T-helper 1 cell treated with Interleukin-12 subunit alpha and Interleukin-12 subunit beta and Interleukin-4 antibody, amounts not matched to agents 30 μg/mL and 1 μg/mL, for 36 hours (primary cell): ENCODE data around the gene NCAPD3.
A peak's percentile ranks its signal among the peaks of the same experiment; 100 is the strongest.

Experiments
- H3K27ac Mint-ChIP-seq: one replicate; pipeline ENCODE4 v1.8.0; 2021; ENCODE audit warnings: mild to moderate bottlenecking, mixed read lengths
- H3K27me3 Mint-ChIP-seq: one replicate; pipeline ENCODE4 v1.8.0; 2021; ENCODE audit warnings: low read depth, mixed read lengths
- H3K36me3 Mint-ChIP-seq: one replicate; pipeline ENCODE4 v1.8.0; 2021; ENCODE audit warnings: low read depth, mixed read lengths
- H3K4me1 Mint-ChIP-seq: one replicate; pipeline ENCODE4 v1.8.0; 2021; ENCODE audit warnings: low read depth, mixed read lengths
- H3K4me3 Mint-ChIP-seq: one replicate; pipeline ENCODE4 v1.8.0; 2021; ENCODE audit warnings: mild to moderate bottlenecking, moderate library complexity, mixed read lengths
- H3K9me3 Mint-ChIP-seq: one replicate; pipeline ENCODE4 v1.8.0; 2021; ENCODE audit warnings: mixed read lengths

Gene NCAPD3

DNA sequence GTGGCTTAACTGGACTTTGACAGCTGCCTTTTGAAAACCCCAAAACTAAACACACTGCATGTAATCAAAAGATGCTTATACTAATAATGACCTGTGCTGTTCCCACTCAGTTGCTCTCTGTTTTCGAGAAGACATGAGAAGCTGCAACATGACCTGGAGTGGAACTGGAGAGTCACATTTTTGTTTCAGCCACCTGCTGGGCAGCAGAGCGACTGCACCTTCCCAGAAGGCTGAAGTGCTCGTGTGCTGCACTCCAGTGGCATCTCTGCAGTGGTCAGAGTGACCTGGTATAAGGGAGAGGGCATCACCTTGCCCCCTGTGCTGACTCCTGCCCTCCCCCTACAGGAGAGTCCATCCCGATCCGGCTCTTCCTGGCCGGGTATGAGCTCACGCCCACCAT, 20.8 kb upstream of the NCAPD3 start:
- Mint-ChIP-seq H3K27me3 (no peaks in the 10 kb centered on the region), H3K27ac (no peak overlapping the region), H3K4me1 (peaks cover 7% of the 10 kb centered on the region), H3K9me3 (no peaks in the 10 kb centered on the region), H3K36me3 (peaks cover 49% of the 10 kb centered on the region), H3K4me3 (no peak overlapping the region)

DNA sequence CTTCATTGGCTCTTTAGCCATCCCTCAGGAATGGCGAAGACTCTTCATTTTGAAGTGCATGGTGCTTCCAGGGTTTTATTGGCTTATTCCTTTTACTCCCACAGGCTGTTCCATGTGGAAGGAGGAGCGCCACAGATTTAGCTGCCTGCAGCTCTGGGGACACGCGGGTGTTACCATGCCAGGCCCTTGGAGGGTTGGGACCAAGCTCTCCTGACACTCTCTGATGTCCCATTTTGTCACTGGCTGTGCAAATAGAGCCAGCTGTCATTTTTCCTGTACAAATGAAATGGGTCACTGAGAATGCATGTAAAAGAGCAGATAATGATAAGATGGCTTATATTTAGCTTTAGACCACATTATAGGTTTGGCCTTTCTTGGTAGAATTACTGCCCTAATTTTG, 20.1 kb upstream of the NCAPD3 start:
- Mint-ChIP-seq H3K4me3 (no peak overlapping the region), H3K27ac (no peak overlapping the region), H3K9me3 (no peaks in the 10 kb centered on the region), H3K27me3 (no peaks in the 10 kb centered on the region), H3K36me3 (peaks cover 46% of the 10 kb centered on the region), H3K4me1 (peaks cover 2% of the 10 kb centered on the region)

DNA sequence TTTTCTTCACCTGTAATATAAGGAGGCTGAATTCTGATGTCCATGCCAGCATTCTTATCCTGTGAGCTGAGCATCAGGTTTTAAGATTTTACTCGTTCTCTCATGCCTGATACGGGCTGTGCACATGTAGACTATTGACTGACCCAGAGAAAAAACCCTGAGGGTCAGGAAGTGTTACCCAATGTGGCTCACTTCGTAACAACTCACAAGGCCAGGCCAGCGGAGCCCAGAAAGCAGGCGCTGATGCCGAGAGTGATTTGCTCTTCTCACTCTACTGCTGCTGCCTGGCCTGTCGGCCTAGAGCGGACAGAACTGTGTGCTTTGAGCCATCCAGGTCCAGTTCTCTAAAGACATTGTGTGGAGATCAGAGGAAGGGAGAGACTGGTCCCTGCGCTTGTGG, 18.6 kb upstream of the NCAPD3 start:
- no peaks in the 10 kb centered on the region for H3K9me3 Mint-ChIP-seq
- H3K27me3 Mint-ChIP-seq: no peaks in the 10 kb centered on the region
- no peak overlapping the region for H3K4me3 Mint-ChIP-seq
- H3K36me3 Mint-ChIP-seq: peaks cover 41% of the 10 kb centered on the region
- no peak overlapping the region for H3K27ac Mint-ChIP-seq
- H3K4me1 Mint-ChIP-seq: no peaks in the 10 kb centered on the region

DNA sequence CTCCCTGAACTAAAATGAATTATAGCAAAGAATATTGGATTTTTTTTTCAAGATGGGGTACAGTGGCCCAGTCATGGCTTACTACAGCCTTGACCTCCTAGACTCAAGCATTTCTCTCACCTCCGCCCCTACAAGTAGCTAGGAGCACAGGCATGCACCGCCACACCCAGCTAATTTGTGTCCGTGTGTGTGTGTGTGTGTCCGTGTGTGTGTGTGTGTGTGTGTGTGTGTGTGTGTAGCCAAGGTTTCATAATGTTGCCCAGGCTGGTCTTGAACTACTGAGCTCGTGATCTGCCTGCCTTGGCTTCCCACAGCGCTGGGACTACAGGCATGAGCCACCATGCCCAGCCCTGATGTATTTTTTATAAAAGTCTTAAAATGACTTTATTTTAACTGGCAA, 16.8 kb upstream of the NCAPD3 start:
- Mint-ChIP-seq H3K9me3 (no peaks in the 10 kb centered on the region), H3K27me3 (no peaks in the 10 kb centered on the region), H3K4me1 (no peaks in the 10 kb centered on the region), H3K36me3 (peaks cover 36% of the 10 kb centered on the region), H3K4me3 (no peak overlapping the region), H3K27ac (no peak overlapping the region)

DNA sequence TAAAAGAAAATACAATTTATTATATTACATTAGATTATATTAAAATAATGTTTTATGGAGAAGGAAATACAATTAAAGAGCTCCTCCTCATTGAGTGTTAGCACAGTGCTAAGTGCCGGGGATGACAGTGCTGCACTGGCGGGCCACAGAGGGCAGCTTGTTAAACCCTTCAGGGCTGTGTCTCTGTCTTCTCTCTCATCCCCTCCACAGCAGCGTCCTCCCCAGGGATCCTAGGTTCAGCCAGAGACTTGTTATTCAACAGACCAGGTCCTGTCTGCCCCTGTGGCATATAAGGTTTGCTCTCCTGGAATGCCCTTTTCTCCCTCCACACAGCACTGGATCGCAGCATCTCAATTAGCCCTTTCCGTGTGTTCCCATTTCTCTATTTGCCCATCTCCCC, 15.2 kb upstream of the NCAPD3 start:
- no peak overlapping the region for H3K27ac Mint-ChIP-seq
- H3K4me1 Mint-ChIP-seq: peaks cover 3% of the 10 kb centered on the region
- no peak overlapping the region for H3K4me3 Mint-ChIP-seq
- H3K27me3 Mint-ChIP-seq: no peaks in the 10 kb centered on the region
- H3K36me3 Mint-ChIP-seq: peaks cover 32% of the 10 kb centered on the region
- no peaks in the 10 kb centered on the region for H3K9me3 Mint-ChIP-seq

DNA sequence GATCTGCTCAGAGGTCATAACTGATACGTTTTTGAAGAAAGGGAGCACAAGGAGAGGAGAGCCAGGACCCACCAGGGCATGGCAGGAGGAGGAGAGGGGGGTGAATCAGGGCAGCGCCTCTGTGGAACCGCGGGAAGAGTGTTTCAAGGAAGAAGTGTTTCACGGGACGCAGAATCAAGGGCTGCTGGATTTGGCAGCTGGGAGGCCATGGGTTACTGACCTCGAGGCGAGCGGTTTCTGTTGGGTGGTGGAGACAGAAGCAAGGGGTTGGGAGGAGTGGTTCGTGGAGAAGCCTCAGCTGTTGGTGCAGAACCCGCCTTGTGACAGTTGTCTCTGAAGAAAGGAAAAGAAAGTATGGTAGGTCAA, 13.8 kb upstream of the NCAPD3 start:
- no peak overlapping the region for H3K27ac Mint-ChIP-seq

DNA sequence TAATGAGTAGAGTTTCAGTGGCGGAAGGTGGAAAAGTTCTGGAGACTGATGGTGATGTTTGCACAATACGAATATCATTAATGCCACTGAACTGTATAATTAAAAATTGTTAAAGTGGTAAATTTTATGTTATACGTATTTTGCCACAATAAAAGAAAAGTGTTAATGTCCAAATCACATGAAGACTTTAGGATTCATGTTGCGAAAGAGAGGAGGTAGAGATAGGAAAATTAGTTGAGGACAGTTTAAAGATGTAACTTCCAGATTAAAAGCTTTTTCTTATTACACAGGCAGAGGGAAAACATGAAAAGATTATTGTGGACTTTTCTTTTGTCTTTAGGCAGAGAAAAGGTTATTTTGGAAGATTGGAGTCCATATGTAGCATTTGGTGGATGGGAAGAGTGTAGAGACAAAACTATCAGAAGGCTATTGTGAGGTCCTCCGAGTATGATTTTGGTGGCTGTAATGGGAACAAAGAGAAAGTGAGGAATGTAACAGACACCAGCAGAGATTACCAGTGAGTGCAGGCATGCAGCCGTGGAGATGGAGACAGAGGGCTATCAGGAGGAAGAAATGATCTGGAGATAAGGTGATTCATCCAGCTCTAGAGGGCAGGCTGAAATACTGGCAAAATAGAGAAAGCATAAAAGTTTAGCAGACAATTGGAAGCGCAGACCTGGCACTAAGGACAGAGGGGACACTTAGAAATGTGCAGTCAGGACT, 13.2 kb upstream of the NCAPD3 start:
- Mint-ChIP-seq H3K27ac (no peak overlapping the region), H3K9me3 (no peaks in the 10 kb centered on the region), H3K36me3 (peaks cover 18% of the 10 kb centered on the region), H3K4me3 (no peak overlapping the region), H3K4me1 (peaks cover 13% of the 10 kb centered on the region), H3K27me3 (no peaks in the 10 kb centered on the region)

More for the DNA sequence above, 13.8 kb upstream of the NCAPD3 start:
- no peak overlapping the region for H3K4me3 Mint-ChIP-seq
- no peaks in the 10 kb centered on the region for H3K9me3 Mint-ChIP-seq
- no peaks in the 10 kb centered on the region for H3K27me3 Mint-ChIP-seq
- peaks cover 8% of the 10 kb centered on the region for H3K4me1 Mint-ChIP-seq
- peaks cover 20% of the 10 kb centered on the region for H3K36me3 Mint-ChIP-seq

DNA sequence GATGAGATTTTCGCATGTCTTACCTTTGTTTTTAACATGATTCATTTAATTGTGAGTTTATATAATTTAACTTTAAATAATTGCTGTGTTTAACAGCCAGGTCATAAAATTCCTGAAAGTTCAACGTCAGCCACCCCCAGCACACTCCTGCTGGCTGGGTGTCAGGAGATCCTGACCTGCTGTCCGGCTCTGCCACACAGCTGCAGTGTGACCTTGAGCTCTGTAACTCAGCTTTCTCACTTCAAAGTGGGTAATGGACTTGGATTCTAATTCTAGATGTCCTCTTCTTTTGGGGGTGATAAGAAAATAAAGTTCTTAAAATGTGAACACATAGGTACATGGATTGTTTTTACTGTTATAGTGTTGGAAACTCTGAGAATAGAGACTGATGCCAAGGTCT, 11.6 kb upstream of the NCAPD3 start:
- no peak overlapping the region for H3K27ac Mint-ChIP-seq
- H3K27me3 Mint-ChIP-seq: no peaks in the 10 kb centered on the region
- H3K4me3 Mint-ChIP-seq: no peak overlapping the region
- peaks cover 22% of the 10 kb centered on the region for H3K4me1 Mint-ChIP-seq
- H3K36me3 Mint-ChIP-seq: peaks cover 17% of the 10 kb centered on the region
- no peaks in the 10 kb centered on the region for H3K9me3 Mint-ChIP-seq

DNA sequence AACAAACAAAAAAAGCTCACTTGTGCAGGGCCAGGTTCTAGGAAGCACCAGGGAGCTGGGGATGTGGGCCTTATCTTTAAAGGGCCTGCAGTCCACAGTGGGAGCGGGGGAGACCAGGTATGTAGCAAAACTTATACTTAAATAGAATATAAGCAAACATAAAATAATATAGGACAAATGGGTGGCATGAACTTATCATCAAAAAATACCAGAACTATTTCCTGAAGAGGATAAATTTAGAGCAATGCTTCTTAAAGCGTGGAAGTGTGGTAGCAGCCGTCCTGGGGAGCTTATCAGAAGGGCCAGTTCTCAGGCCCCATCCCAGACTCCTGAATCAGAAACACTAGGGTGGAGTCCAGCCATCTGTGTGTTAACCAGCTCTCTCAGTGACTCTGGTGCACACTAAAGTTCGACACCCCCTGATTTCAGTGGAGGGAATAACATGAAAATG, 10.0 kb upstream of the NCAPD3 start:
- H3K27ac Mint-ChIP-seq: no peak overlapping the region
- H3K4me3 Mint-ChIP-seq: no peak overlapping the region
- H3K27me3 Mint-ChIP-seq: no peaks in the 10 kb centered on the region
- H3K4me1 Mint-ChIP-seq: peaks cover 37% of the 10 kb centered on the region
- peaks cover 17% of the 10 kb centered on the region for H3K36me3 Mint-ChIP-seq
- H3K9me3 Mint-ChIP-seq: no peaks in the 10 kb centered on the region

DNA sequence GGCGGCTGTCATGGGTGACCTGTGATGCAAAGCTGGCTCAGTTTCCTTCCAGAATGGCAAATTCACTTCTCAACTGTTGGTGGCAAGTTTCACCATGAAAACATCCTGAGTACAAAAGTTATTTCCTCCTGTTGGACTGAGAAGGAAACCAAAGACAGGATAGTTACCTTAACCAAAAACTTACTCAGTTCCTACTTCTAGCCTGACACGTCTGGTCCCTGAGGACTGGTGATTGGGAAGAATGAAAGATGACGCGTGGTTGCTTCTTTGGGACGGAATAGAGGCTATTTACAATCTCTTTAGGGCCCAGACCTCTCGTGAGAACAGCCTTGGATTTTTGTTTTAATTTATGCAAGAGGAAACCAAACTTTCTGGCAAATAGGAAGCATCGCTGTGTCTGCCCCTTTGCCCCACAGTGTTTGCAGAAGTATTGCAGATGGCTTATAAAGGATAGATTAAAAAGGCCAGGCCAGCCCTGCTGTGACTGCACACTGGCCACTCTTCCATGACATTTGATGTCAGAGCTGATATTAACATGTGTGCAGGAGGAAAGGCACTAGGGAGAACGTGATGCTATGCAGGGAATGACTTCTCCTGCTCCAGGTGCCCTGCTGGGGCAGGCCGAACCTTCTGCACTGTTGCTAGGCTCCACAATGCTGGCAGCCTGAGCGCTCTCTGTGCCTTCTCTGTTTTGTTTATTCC, 8.3 kb upstream of the NCAPD3 start:
- Mint-ChIP-seq H3K27ac (no peak overlapping the region), H3K9me3 (no peaks in the 10 kb centered on the region), H3K27me3 (no peaks in the 10 kb centered on the region), H3K4me3 (no peak overlapping the region), H3K36me3 (peaks cover 18% of the 10 kb centered on the region), H3K4me1 (peaks cover 53% of the 10 kb centered on the region)

DNA sequence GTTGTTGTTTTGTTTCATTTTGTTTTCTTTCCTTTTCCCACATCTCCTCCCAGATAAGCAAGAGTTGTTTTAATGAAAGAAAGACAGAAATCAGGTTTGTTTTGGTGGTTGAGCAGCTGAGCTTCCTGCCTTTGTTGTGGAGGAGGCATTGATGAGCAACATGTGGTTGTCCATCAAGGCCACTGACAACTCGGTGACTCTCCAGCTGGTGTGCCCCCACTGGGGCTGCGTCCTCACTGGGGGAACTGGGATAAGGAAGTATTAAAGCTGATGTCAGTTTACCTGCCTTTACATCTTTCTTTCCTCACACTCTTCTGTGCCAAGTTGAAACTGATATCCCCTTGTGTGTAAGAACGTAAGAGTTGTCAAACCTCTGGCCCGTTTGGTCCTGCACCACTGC, 6.6 kb upstream of the NCAPD3 start:
- peak overlapping the region; percentile 15 for H3K27ac Mint-ChIP-seq
- H3K4me3 Mint-ChIP-seq: no peak overlapping the region
- H3K4me1 Mint-ChIP-seq: peaks cover 68% of the 10 kb centered on the region

DNA sequence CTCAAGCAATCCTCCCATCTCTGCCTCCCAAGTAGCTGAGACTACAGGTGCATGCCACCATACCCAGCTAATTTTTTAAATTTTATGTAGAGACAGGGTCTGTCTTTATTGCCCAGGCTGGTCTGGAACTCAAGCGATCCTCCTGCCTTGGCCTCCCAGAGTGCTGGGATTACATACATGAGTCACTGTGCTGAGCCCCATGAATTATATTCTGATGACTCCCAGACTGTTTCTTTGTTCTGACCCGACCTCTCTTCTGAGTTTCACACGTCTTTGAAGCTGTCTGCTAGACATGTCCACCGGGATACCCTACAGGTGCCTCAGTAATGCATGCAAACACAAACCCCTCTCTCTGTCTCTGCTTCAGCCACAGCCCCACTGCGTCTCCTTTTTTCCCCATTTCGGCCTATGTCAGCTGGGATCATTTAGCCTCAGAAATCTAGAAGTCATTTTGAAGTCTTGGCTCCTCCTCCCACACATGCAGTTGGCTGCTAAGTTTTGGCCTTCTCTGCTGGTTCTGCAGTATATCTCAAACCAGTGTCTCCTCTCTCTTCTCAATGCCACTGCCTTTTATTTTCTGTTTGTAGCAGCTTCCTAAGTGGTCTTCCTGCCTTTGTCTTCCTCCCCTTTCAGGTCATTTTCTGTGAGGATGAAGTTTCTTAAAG, 5.5 kb upstream of the NCAPD3 start:
- Mint-ChIP-seq H3K4me1 (peaks cover 67% of the 10 kb centered on the region), H3K36me3 (peaks cover 11% of the 10 kb centered on the region), H3K9me3 (no peaks in the 10 kb centered on the region), H3K27me3 (no peaks in the 10 kb centered on the region), H3K4me3 (no peak overlapping the region), H3K27ac (no peak overlapping the region)

More for the DNA sequence above, 6.6 kb upstream of the NCAPD3 start:
- no peaks in the 10 kb centered on the region for H3K27me3 Mint-ChIP-seq
- H3K36me3 Mint-ChIP-seq: peaks cover 16% of the 10 kb centered on the region
- H3K9me3 Mint-ChIP-seq: no peaks in the 10 kb centered on the region

DNA sequence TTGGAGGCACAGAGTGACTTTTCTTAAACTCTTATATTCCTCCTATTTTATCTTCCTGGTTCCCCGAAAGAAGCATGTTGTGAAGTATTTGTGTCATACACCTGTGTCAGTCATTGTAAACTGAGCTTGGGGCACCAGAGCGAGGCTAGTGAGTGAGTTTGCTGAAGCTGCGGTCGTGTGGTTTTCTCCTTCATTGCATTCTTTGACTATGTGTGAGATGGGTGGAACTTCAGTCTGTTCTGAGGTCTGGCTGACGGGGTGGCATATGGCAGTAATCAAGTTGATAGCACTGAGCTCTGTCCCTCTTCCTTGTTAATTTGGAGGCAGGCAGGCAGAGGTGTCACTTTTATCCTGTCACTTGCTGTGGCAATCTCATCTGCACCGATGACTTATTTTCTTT, 4.9 kb upstream of the NCAPD3 start:
- Mint-ChIP-seq H3K36me3 (peaks cover 11% of the 10 kb centered on the region), H3K9me3 (no peaks in the 10 kb centered on the region), H3K4me3 (no peak overlapping the region), H3K4me1 (peaks cover 67% of the 10 kb centered on the region), H3K27me3 (no peaks in the 10 kb centered on the region), H3K27ac (no peak overlapping the region)

DNA sequence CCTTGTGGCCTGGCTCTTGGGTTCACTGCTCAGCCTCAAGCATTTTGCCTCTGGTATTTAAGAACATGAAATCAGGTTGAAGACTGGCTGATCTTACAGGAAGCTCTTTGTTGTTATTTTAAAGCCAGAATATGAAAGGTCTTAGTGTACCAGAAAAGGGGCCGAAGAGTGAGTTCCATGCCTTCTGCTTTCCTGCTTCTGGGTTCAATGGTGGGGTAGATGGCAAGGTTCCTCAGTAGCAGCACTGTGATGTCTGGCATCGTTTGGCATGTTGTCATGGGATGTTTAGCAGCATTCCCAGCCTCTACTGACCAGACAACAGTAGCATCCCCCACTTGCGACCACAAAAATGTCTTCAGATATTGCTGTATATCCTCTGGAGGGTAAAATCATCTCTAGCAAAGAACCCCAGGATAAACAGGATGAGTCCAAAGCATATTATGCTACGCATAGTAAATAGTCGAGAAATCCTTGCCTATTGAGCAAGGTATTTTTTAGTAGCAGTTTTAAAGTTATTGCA, 3.1 kb upstream of the NCAPD3 start:
- Mint-ChIP-seq H3K27me3 (no peaks in the 10 kb centered on the region), H3K36me3 (peaks cover 22% of the 10 kb centered on the region), H3K4me1 (peaks cover 71% of the 10 kb centered on the region), H3K4me3 (peak overlapping the region; percentile 42), H3K9me3 (no peaks in the 10 kb centered on the region), H3K27ac (no peak overlapping the region)
